Measurements from ENCODE around the gene ABCG1.

ABCG1 gene

GRCh38 chr21:42237161-42237560 lies 18.2 kb downstream of the ABCG1 start:
- TF ChIP-seq GATA1 (IDR thresholded peaks at IDR 0.05; ENCODE audit: low read depth, low read length): no peak
- TF ChIP-seq POLR2A (IDR thresholded peaks at IDR 0.05; ENCODE audit: low read length): no peak
- DNase-seq: no peak

DNA sequence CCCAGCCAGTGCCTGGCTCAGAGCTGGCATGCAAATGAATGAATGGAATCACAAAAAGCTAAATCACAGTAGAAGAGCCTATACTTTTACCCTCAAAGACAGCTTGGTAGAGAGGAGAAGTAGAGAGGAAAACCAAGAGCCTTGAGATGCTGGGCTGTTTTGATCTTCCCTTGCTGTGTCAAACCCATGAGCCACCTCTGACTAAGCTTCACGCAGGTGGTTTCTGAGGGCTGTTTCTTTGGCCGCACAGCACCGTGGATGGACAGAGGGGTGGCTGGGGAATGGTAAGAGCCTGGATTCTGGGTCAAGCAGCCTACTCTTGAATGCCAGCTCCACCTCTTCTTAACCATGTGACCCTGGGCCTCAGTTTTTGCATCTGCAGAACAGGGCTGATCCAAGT lies 18.6 kb downstream of the ABCG1 start:
- no peak for DNase-seq
- TF ChIP-seq GATA1 (IDR thresholded peaks at IDR 0.05; ENCODE audit: low read depth, low read length) (no peak), POLR2A (IDR thresholded peaks at IDR 0.05; ENCODE audit: low read length) (no peak)

DNA sequence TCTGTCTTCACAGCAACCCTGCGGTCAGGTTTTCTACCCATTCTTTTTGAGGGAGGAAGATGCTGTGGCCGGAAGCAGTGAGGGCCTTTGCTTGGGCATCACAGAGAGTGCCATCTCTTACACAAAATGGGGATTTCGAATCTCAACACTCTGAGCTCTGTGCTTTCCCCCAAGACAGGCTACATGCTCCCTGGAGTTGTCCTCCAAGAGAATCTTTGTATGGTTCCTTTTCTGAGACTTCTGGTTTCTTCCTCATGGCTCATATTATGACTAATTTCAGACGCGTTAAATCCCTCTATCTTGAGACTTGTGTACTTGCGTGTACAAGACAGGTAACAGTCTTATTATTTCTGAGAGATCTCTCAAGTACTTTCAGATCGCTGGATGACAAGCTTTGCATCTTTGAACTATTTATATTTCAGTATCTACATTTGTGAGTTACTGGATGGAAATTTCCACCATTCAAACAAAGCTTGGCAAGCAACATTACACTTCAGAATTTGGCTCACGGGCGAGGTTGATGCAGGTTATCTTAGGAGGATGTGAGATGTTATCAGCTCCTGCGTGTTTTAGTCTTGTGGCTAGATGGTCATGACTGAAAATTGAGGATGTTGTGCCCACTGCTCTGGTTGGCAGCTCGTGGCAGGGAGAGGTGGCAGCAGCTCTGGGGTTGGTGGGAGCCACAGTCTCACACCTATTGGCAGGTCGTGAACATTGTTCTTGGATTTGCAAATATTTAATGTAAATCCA lies 19.4 kb downstream of the ABCG1 start:
- no peak for TF ChIP-seq GATA1 (IDR thresholded peaks at IDR 0.05; ENCODE audit: low read depth, low read length)
- TF ChIP-seq POLR2A (IDR thresholded peaks at IDR 0.05; ENCODE audit: low read length): no peak
- DNase-seq: no peak

GRCh38 chr21:42239556-42239955 lies 20.6 kb downstream of the ABCG1 start:
- DNase-seq: no peak
- TF ChIP-seq GATA1 (IDR thresholded peaks at IDR 0.05; ENCODE audit: low read depth, low read length) (no peak), POLR2A (IDR thresholded peaks at IDR 0.05; ENCODE audit: low read length) (no peak)

DNA sequence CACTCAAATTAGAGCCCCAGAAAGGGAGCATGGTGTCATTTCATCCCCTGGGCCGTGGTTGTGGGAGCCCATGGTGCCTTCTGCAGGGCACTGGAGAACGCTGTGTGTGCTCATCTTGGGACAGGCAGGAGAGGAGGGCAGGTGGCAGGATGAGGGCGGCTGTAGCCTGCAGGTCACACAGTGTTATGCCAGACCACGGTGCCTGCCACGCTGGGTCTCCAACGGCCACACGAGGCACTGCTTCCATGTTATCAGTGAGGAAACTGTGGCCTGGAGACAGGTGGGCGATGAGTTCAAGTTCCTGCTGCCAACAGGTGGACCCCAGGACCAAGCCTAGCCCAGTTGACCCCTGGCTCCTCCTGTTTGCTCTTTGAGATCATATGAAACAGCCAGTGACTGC lies 21.0 kb downstream of the ABCG1 start:
- DNase-seq: no peak
- TF ChIP-seq POLR2A (IDR thresholded peaks at IDR 0.05; ENCODE audit: low read length) (no peak), GATA1 (IDR thresholded peaks at IDR 0.05; ENCODE audit: low read depth, low read length) (no peak)

- TF ChIP-seq POLR2A (IDR thresholded peaks at IDR 0.05; ENCODE audit: low read length) (no peak), GATA1 (IDR thresholded peaks at IDR 0.05; ENCODE audit: low read depth, low read length) (no peak)
- DNase-seq: no peak
These were observed 23.7 kb downstream of the ABCG1 start for GRCh38 chr21:42242611-42243010.

GRCh38 chr21:42243026-42243425 lies 24.1 kb downstream of the ABCG1 start:
- TF ChIP-seq POLR2A (IDR thresholded peaks at IDR 0.05; ENCODE audit: low read length) (no peak), GATA1 (IDR thresholded peaks at IDR 0.05; ENCODE audit: low read depth, low read length) (no peak)
- DNase-seq: no peak

- DNase-seq: no peak
- TF ChIP-seq GATA1 (IDR thresholded peaks at IDR 0.05; ENCODE audit: low read depth, low read length) (no peak), POLR2A (IDR thresholded peaks at IDR 0.05; ENCODE audit: low read length) (no peak)
These were observed 26.6 kb downstream of the ABCG1 start for GRCh38 chr21:42245331-42246193.

- DNase-seq: no peak
- TF ChIP-seq GATA1 (IDR thresholded peaks at IDR 0.05; ENCODE audit: low read depth, low read length): no peak
These were observed 28.8 kb downstream of the ABCG1 start for GRCh38 chr21:42247716-42248115.

GRCh38 chr21:42248241-42248640 lies 29.3 kb downstream of the ABCG1 start:
- no peak for DNase-seq
- no peak for TF ChIP-seq POLR2A (IDR thresholded peaks at IDR 0.05; ENCODE audit: low read length)
- TF ChIP-seq GATA1 (IDR thresholded peaks at IDR 0.05; ENCODE audit: low read depth, low read length): no peak

- DNase-seq: no peak
These were observed 30.1 kb downstream of the ABCG1 start for GRCh38 chr21:42248783-42249597.

DNA sequence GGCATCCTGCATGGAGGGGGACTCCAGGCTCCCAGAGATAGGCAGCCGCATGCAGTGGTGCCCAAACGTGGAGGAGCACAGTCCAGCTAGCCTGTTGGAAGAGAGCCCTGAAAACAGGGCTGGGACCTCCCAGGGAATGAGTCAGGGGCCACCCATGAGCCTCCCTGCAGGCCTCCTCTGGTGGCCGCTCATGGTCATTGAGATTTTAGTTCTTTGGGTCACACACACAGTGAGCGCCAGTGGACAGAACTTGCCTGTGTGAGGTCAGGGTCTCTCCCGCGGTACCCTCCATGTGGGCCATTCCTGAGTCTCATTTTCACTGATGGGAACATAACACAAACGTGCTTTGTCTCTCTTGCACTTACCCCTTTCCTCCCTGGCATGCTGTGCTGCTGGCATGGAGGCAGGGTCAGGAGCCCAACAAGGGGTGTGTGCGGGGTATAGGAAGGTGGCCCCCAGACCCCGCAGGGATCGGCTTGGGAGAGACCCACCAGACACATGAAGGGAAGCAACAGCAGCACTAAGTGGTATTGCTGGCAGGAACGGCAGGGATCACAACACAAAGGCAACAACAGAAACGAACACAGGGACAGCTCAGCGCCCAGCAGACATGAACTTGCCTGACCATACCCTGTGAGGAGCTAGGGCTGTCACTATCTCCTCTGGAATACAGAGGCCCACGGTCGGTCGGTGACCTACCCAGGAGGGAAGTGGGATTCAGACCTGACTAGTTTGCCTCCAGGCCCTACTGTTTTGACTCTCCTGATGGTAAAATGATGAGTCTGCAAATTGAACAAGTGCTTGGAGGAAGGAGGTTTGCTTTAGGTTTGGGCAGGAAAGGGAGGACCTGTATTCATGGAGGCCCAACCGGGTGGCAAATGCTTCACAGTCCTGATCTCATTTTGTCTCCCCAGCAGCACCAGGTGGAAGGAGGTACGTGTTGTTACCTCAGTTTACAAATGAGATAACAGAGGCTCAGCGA lies 31.8 kb downstream of the ABCG1 start:
- no peak for DNase-seq
- TF ChIP-seq GATA1 (IDR thresholded peaks at IDR 0.05; ENCODE audit: low read depth, low read length) (no peak), POLR2A (IDR thresholded peaks at IDR 0.05; ENCODE audit: low read length) (no peak)

More at GRCh38 chr21:42248783-42249597, 30.1 kb downstream of the ABCG1 start:
- TF ChIP-seq POLR2A (IDR thresholded peaks at IDR 0.05; ENCODE audit: low read length) (no peak), GATA1 (IDR thresholded peaks at IDR 0.05; ENCODE audit: low read depth, low read length) (no peak)
